GM10266 (cell line): Measurements from ENCODE around the gene AMD1.

Source experiments
- DNase-seq: peaks from one replicate; pipeline ENCODE4 v3.0.0; 2012; ENCODE audit errors: extremely low spot score
- TF ChIP-seq, protein P1 (sequence below): IDR thresholded peaks from 2 replicates; pipeline ENCODE4 v1.5.1; 2012; ENCODE audit warnings: mild to moderate bottlenecking, low read depth; ENCODE audit not compliant: control insufficient read depth, insufficient read depth; ENCODE audit errors: missing control alignments

Gene AMD1

DNA sequence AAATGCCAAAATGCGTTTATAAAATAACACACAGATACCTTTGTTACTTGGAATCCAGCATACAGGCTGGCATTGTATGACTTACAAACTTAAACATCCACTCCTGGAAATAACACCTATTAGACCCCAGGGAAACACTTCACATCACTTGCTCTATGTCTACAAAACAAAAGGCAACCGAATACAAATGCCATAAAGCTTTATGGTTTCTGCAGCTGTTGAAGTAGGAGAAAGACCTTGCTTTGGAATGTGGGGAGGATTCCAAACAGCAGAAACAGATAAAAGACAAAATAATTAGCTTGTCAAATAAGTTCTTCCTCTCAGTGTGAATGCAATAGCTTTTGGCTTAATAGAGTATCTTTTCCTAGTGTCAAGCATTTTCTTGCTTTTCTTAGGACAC lies 9.8 kb upstream of the AMD1 start:
- no peak for DNase-seq
- TF ChIP-seq, protein P1, sequence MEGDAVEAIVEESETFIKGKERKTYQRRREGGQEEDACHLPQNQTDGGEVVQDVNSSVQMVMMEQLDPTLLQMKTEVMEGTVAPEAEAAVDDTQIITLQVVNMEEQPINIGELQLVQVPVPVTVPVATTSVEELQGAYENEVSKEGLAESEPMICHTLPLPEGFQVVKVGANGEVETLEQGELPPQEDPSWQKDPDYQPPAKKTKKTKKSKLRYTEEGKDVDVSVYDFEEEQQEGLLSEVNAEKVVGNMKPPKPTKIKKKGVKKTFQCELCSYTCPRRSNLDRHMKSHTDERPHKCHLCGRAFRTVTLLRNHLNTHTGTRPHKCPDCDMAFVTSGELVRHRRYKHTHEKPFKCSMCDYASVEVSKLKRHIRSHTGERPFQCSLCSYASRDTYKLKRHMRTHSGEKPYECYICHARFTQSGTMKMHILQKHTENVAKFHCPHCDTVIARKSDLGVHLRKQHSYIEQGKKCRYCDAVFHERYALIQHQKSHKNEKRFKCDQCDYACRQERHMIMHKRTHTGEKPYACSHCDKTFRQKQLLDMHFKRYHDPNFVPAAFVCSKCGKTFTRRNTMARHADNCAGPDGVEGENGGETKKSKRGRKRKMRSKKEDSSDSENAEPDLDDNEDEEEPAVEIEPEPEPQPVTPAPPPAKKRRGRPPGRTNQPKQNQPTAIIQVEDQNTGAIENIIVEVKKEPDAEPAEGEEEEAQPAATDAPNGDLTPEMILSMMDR: no peak

DNA sequence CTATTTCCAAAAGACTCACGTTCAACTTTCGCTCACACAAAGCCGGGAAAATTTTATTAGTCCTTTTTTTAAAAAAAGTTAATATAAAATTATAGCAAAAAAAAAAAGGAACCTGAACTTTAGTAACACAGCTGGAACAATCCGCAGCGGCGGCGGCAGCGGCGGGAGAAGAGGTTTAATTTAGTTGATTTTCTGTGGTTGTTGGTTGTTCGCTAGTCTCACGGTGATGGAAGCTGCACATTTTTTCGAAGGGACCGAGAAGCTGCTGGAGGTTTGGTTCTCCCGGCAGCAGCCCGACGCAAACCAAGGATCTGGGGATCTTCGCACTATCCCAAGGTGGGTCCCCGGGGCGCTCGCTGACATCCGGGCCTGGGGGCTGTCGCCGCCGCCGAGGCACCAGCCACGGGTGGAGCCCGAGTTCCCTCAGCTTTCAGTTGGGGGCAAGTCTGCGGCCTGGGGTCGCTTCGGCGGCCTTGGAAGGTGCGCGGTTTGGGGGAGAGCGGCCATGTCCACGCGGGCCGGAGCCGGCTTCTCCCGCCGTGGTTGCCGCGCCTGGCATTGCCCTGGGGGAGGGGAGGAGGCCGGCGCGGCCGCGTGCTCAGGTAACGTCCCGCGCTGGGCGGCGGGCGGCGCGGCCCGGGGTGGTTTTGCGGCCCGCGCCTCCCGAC lies 429 bp downstream of the AMD1 start:
- TF ChIP-seq, protein P1: no peak
- peak; percentile 32 for DNase-seq

DNA sequence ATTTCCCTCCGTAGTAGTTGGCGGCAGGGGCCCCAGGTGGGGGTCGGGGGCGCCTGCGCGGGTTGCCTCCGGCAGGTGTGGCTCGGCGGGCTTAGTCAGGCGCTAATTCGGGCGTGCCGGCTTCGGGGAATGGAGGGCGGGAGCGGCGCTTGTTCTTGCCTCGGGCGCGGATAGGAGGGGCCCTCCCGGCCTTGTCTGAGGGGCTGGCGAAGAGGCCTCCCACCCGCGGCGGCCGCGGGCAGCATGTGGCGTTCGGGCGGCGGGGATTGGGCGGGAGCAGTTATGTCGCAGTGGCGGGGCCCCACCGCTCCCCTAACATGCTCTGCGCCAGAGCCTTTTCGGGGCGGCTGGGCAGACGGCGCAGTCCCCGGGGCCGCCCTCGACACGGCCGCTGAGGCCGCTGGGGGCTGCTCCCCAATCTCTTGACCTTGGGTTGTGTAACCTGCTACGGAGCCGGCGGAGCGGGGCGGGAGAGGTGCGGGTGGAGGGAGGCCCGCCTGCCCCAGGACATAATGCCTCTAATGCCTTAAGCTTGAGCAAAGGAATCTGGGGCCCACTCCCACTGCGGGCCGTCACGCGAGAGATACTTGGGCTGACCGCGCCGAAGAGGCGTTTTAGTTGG lies 1.1 kb downstream of the AMD1 start:
- TF ChIP-seq, protein P1: no peak
- DNase-seq: peak; percentile 43

DNA sequence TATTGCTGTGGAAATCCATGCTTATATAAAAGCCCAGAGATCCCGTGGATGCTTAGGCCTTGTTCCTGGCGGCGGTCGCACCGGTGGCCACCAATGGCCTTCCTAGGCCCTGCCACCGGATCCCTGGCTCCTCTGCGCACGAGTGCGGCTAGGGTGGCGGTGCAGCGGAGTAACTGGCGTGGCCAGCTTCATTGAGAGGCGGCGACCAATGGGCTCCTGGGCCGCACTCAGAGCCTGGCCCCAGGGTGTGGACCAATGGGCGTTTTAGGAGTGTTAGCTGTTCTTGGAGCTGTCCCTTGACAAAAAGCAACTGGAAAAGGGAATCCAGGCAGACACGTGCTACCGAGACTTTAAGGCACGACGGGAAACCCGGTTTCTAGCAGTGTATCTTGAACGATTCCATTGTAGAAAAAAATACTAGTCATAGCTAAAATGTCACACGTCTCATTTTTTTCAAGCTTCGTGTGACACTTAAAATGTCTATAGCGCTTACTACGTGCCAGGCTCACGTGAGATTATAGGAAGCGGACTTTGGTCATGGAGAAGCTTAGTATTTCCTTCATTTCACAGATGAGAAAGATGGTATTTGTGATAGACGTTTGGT lies 1.7 kb downstream of the AMD1 start:
- peak; percentile 72 for DNase-seq
- TF ChIP-seq, protein P1: no peak

DNA sequence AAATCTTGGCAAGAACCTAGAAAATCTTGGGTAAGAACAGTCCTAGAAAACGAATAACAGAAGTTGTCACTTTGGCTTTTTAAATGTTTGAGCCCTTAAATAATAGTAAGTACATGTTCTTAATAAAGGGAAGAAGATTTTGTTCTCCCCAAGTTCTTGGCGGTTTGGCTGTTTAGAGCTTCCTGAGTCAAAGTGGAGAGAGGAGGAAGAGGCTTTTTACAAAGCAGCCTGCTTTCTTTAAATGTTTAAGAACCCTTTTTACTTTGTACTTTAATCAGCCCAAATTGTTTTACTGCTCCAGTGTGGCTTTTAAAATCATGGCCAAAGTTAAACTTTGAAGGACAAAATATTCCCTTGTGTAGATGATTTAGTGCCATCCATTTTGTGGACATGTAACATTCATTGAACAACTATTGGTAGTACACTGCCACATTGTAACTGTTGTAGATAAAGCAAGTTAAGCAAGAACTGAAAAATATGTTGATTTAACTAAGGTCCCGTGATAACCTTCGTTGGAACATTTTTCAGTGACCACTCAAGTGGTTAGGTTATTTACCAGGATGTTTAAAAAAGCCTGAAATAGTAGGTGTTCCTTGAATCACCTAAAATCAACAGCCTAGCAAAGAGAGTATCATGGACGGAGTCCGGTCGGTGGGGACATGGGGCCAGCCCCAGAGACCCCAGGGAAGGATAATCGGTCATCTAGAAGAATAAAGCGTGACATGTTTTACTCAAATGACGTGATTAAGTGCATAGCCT lies 2.4 kb downstream of the AMD1 start:
- TF ChIP-seq, protein P1: no peak
- DNase-seq: no peak

DNA sequence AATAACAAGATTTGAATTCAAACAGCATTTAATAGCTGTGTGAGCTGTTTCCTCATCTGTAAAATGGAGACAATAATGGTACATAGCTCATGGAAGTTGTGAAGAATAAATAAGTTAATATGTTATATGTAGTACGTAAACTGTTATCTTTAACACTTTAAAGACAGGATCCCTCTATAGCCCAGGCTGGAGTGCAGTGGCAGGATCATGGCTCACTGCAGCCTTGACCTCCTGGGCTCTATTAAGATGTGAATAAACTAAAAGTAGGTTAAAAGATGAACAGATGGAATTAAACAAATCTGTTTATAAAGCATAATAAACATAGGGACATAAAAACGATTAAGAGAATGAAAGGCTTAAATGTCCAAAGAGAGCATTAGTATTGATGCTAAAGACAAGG lies 3.0 kb downstream of the AMD1 start:
- DNase-seq: no peak
- TF ChIP-seq, protein P1: no peak
